Ureter (tissue), 1 donor: ENCODE measurements around the gene MAPK12. TPM values are rescaled to one million over a fixed set of nuclear protein-coding genes. Genes with fewer than 3 reads are reported as not detected.
"Not testable (repeated sequence)": the region's sequence is repeated elsewhere in the genome, so short reads cannot be mapped to it uniquely, and the experiment has no call there.

Experiments used
- DNase-seq: peaks from one replicate; pipeline ENCODE4 v3.0.0-alpha.2; 2020; ENCODE audit warnings: low spot score
- total RNA-seq: library from RNA; stranded (reverse); gene quantifications from one replicate; pipeline ENCODE4 v1.2.4, GENCODE V29; 2023
- donor health status: DM: yes; HTN: yes; CAD: no.

MAPK12 gene
- total RNA-seq, 1 donor from 2014 or later = 14.1 TPM

DNA sequence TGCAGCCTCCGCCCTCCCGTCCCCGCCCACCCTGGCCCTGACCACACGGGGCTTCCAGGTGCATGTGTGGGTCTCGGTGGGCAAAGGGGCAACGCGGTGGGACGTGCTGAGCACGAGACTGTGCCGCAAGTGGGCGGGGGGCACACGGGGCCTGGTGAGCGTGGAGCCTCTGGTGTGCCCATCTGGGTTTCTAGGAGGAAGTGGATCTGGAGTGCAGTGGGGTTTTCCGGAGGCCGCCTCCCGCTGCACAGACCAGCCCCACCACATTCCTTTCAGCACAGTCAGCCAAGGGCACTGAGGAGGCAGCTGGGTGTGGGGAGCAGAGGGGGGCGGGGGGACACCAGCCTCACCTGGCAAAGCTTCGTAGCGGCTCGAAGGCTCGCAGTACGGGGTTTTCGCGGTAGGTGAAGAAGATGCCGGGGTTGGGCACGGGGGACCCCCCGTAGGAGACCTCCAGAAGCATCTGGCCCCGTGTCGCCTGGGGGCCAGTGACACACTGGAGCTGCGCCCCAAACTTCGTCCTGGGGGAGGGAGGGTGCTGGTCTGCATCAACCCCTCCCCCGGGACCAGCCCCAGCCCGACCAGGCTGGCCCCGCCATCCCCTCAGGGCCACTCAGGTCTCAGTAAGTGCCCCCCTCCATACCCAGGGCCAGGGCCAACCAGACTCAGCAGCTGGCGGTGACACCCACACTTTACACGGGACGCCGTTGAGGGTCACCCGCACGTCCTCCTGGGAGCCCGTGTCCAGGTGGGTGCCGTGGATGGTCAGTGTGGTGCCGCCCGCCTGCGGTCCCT lies 21.1 kb upstream of the MAPK12 start:
- DNase-seq = peak; percentile 91

- DNase-seq = no peak
Observed at GRCh38 chr22:50281957-50282356, 20.5 kb upstream of the MAPK12 start.

- no peak for DNase-seq
Observed at GRCh38 chr22:50281384-50281760, 19.9 kb upstream of the MAPK12 start.

- DNase-seq = no peak
Observed at GRCh38 chr22:50280708-50281383, 19.4 kb upstream of the MAPK12 start.

DNA sequence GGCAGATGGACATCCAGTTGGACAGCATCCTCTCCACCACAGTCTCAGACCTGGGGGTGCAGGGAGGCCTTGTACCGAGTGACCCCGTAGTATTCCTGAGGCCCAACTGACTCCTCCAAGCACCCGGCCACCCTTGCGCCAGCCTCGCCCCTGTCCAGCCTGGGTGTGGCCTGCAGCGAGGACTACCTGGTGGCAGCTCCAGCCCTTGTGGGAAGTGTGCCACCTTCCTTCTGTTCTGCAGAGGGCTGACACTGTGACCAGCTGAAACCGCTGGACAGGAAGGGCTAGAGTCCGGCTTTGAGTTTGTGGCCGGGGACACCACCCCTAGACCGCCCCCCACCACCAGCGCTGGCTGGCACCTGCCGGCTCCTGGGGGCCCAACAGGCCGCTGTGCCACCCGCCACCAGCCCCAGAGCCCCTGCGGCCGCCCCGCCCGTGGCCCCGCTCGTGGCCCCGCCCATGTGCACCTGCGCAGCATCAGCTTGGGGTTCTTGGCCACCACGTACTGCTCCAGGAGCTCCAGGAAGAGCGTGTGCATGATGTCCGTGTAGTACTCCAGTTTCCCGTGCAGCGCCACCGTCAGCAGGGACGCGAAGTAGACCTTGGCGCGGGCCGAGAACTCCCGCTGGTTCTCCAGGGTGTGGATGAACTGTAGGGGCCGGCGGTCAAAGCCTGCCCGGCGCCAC lies 18.7 kb upstream of the MAPK12 start:
- no peak for DNase-seq

GRCh38 chr22:50278956-50279619 lies 17.6 kb upstream of the MAPK12 start:
- no peak for DNase-seq

GRCh38 chr22:50278461-50278860 lies 17.0 kb upstream of the MAPK12 start:
- no peak for DNase-seq

DNA sequence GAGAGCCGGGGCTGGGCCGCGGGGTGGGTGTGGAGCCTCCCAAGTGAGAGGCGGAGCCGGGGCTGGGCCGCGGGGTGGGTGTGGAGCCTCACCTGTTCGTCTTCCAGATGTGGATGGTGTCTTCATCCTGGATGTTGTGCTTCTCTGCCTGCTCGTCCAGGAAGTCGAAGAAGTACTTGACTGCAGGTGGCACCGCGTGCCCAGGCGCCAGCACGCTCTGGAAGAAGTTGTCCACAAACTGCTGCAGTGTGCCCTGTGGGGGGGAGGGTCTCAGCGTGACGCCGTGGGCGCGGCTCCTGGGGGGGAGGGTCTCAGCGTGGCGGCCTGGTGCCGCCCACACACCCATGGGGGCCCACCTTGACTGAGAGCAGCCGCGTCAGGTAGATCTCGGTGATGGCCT lies 16.3 kb upstream of the MAPK12 start:
- no peak for DNase-seq

GRCh38 chr22:50276143-50276542 lies 14.7 kb upstream of the MAPK12 start:
- no peak for DNase-seq

DNA sequence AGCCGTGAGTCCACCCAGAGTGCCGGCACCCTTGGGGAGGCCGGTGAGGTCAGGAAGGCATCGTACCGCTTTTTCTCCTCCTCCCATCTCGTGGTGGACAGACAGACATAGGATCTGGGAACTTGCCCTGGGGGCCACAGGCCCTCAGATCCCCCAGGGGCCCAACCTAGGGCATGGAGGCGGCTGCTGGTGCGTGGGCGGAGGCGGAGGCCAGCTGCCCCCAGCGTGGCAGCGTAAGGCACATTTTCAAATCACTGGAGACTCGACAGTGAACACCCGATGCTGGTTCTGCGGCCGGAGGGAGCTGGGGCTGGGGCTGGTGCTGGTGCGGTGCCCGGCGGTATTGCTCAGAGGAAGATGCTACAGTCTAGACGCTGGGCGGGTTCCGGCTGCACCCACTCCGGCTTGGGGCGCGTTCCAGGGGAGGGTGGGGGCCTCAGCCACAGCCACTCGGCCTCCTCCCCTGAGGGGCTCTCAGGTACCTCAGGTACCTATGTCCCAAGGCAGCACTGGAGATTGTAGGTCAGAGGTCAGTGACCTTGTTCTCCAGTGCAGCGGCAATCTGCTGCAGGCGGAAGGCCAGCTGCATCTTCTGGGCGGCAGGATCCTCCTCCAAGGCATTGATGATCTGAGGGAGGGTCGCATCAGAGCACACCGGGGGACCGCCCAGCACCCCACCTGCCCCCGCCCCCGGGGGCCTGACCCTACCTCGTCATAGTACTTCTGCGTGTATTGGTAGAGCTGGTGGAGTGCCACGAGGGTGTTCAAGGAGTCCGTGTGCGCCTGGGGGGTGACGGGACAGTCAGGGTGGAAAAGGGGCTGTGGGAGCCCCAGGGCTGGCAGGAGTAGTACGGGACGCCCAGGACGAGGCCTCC lies 13.9 kb upstream of the MAPK12 start:
- no peak for DNase-seq

- no peak for DNase-seq
Observed at GRCh38 chr22:50274771-50275170, 13.3 kb upstream of the MAPK12 start.

DNA sequence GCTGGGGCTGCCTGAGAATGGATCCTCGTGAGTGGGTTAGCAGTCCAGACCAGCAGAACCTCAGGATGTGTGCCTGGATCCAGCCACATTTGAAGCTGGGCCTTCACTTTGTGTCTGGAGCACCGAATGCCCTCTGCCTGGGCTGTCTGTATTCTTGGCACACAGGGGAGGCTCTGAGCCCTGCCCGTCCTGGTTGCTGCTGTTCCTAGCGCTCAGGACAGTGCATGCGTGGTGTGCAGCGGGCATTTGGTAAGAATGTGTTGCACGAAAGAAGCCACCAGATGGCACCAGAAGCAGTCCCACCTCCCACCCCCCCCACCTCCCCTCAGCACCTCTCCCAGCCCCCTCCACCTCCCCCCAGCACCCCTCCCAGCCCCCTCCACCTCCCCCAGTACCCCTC lies 12.8 kb upstream of the MAPK12 start:
- DNase-seq = no peak

- DNase-seq = not testable (repeated sequence)
Observed at GRCh38 chr22:50273781-50274180, 12.3 kb upstream of the MAPK12 start.

DNA sequence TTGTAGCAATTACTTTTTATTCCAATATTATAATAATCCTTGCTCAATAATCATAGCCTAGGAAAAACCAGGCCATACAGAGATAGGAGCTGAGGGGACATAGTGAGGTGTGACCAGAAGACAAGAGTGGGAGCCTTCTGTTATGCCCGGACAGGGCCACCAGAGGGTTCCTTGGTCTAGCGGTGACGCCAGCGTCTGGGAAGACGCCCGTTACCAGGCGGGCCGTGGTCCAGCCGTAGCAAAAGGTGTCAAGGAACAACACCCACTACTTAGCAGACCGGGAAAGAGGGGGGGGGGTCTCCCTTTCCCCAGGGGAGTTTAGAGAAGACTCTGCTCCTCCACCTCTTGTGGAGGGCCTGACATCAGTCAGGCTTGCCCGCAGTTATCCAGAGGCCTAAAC lies 11.9 kb upstream of the MAPK12 start:
- DNase-seq = not testable (repeated sequence)

DNA sequence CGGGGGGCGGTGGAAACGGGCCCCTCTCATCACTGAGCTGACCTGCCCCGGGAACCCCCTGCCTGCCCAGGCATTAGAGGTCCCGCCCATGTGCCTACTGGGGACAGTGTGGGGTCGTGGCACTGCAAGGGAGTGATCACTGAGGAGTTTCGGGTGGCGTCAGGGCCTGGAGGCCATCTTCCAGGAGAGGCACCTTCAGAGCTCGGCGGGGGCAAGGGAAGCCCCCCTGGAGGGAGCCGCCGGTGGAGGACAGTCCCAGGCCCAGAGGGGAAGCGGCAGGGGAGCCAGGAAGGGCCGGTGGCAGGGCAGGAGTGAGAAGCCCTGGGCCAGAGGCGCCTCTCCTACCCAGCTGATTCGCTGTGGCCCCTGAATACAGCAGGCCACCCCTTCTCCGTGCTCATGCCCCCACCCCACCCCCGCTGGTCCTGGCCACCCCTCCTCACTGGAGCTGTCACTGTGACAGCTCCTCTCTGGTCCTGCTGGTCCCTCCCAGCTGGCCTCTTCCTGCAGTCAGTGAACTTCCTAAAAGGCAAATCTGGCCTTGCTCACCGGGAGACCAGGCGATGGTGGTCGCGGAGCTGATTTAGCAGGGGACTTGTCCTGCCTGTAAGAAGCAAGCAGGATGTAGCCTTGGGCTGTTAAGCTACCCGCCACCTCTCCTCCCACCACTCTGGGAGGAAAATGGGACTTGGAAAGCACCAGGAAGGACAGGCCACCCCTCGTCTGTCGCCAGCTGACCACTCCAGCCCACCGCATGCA lies 10.7 kb upstream of the MAPK12 start:
- no peak for DNase-seq

DNA sequence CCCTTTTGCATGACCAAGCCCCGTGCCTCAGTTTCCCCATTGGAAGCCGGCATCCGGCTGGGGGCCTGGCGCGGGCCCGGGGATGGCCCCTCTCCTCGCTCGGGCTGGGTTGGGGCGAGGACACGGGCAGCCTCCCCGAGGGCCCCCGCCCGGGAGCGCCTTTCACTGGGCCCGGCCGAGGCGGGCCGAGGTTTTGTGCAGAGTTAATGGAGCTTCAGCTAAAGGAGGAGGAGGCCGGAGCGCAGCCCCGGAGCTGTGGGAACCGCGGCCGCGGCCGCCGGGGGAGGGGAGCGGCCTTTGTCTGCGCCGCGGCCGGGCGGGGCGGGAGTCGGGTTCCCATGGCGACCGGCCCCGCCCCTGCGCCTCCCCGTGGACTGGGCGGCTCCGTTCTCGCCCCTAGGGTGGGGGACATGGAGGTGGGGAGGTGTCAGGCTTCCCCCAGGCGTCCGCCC lies 10.1 kb upstream of the MAPK12 start:
- no peak for DNase-seq

DNA sequence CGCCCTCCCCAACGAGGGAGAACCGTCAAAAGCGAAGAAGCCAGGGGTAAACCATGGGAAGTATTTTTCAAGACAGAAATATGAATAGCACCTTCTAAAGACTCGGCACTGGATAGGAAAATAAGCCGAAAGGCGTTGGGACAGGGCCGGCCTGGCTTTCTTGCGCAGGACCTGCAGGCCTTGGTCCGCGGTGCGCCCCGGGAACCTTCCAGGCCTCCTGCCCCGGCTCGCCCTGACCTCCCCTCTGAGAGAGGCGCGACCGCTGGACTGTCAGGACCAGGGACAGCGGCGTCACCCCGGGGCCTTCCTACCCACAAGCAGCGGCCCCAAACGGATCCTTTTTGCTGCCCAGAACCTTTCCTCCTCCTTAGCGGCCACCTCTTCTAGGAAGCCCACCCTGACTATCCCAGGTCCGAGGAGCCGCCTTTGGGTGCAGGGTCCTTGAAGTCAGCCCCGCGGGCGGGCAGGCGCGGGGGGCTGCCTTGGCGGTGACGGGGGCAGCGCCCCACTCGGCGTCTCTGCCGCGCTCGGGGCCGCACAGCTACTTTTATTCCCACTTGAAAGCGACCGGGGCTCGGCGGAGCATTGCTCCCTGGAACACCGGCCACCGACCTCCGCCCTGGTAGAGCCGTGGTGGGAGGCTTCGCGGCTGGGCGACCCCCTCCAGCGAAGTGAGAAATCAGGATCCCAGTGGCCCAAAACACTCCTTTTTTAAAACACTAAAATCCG lies 9.3 kb upstream of the MAPK12 start:
- DNase-seq = no peak

GRCh38 chr22:50269970-50270665 lies 8.6 kb upstream of the MAPK12 start, which contains the start of gene MAPK11:
Gene MAPK11 (minus strand): TSS chr22:50270380. CDS start chr22:50270292, 88 bp downstream.
- no peak for DNase-seq

- DNase-seq = no peak
Observed at GRCh38 chr22:50269573-50269969, 8.1 kb upstream of the MAPK12 start.
